HG02623 (cell line): ENCODE measurements around the gene ABCG1.

ENCODE experiments used
- ATAC-seq: cut with Tn5 transposase; IDR thresholded peaks from one replicate; pipeline ENCODE4 v1.9.1; 2021; ENCODE audit warnings: moderate library complexity; ENCODE audit not compliant: unreplicated experiment

ABCG1 gene

DNA sequence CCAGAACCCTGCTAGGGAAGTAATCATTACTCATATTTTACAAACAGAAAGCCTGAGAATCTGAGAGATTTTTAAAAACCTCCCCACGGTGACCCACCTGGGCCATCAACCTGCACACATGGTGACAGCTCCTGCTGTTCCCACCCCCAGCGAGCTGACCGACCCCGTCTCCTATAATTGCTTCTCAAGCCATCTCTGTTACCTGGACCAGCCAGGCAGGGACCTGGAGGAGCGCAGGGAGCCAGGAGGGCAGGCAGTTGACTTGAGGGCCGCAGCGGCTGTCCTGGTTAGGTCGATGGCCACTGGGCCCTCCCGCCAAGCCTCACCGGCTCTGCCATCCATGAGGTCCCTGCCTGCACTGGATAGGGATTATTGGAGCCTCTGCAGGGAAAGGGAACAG, 124.2 kb downstream of the ABCG1 start:
- no peak for ATAC-seq

DNA sequence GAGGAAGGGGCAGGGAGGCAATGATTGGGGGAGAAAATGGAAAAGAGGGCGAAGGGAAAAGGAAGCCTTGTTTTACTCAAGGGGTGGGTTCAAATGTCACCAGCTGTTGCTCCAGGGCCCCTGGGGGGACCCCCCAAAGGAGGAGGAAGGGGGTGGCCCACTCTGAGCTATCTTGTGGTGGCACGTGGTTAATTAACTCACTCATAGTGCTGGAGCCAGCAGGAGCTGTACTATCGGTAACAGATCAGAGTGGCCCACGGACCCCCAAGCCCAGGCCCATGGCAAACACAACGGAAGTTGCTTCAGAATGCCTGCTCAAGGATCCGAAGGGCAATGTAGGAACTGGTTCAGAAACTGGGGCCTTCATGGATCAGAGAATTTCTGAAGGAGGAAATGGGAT, 124.6 kb downstream of the ABCG1 start:
- no peak for ATAC-seq

DNA sequence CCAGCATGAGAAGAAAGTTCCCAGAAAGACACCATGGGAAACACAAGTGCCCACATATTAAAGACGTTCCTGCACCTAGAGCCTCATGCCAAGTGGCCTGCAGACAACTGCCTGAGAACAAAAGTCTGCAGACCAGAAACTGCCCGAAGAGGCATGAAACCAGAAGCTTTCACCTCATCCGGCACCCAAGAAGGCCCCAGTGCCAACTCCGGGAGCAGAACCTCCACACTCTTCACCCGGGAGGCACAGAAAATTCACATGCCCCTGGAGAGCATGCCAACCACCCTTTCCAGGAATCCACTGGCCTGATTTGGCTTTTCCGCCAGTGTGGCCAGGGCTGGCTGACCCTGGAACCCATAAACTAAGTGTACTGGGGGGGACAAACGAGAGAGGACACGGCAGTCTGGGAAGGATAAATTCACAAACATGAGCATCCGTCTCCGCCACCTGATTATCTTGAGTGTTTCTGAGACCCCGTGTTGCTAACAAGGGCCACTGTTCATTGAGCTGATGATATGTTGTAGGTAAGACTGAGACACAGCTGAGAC, 125.1 kb downstream of the ABCG1 start:
- ATAC-seq = no peak

DNA sequence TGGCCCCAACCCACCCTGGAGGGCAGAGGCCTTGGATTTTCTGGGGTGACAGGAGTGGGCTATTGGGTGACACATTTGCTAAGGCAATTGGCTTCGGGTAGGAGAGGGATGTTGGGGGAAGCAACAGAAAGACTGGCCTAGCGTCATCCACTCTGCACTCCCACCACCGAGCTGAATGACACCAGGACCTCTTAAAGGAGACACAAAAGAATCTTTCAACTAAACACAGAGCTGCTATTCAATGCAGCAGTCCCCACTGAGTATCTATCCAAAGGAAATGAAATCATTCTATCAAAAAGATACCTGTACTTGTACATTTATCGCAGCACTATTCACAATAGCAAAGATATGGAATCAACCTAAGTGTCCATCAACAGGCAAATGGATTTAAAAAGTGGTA, 125.7 kb downstream of the ABCG1 start:
- ATAC-seq = no peak

DNA sequence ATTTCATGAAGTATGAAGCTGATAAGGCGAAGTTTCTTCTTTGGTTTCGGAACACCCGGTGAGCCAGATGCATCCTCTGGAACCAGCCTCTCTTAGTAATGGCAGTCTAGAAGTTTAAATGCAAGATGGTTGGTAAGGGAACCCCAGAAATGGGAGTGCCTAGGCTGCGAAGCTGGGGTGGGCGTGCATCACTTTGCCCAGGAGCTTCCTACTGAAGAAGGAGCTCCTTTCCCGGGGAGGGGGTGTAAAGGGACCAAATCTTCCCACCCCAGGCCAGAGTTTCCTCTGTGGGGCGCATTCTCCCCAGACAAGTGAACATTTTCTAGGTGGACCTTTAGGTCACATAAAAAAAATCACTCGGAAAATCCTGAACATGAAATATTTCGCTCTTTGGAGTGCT, 127.5 kb downstream of the ABCG1 start:
- ATAC-seq = no peak
